Vagina (tissue), 2 donors: ENCODE measurements around the gene GRAP.

Source experiments
- CTCF ChIP-seq, 3 experiments: fragments of 450-650 bp in 2 of 3; fragments of 200-600 bp in 1 of 3; sonication (generic) in 1 of 3; IDR thresholded peaks; one replicate each; pipeline ENCODE4 v1.5.1; 2017 to 2019; ENCODE audit warnings: antibody characterized with exemption in 3 of 3, mild to moderate bottlenecking in 2 of 3, moderate library complexity in 2 of 3
- POLR2AphosphoS5 ChIP-seq, 2 donors: sonication (generic); formaldehyde crosslinking; IDR thresholded peaks; one replicate each; pipeline ENCODE4 v1.9.0; 2017; ENCODE audit warnings: antibody characterized with exemption in 2 of 2, mild to moderate bottlenecking in 2 of 2, low read depth in 1 of 2; ENCODE audit not compliant: insufficient read depth in 1 of 2

GRCh38 chr17:19011581-19011980 lies 35.2 kb downstream of the GRAP start:
- no peak for TF ChIP-seq CTCF (IDR thresholded peaks at IDR 0.05)
- TF ChIP-seq POLR2AphosphoS5 (IDR thresholded peaks at IDR 0.05; ENCODE audit: insufficient read depth in 1 of 2, low read depth in 1 of 2), result no peak
